Astrocyte (in vitro differentiated cells and primary cell): Measurements from ENCODE around the gene SERPINA9.

Source experiments
- CTCF ChIP-seq: IDR thresholded peaks from 2 replicates; pipeline ENCODE4 v1.5.1; 2011; ENCODE audit warnings: low read depth, mild to moderate bottlenecking, inconsistent platforms, low read length, moderate library complexity; ENCODE audit not compliant: insufficient read depth
- EZH2 ChIP-seq: IDR thresholded peaks from 2 replicates; pipeline ENCODE4 v1.6.1; 2012; ENCODE audit warnings: mild to moderate bottlenecking, low read length, inconsistent platforms; ENCODE audit not compliant: insufficient read depth

DNA sequence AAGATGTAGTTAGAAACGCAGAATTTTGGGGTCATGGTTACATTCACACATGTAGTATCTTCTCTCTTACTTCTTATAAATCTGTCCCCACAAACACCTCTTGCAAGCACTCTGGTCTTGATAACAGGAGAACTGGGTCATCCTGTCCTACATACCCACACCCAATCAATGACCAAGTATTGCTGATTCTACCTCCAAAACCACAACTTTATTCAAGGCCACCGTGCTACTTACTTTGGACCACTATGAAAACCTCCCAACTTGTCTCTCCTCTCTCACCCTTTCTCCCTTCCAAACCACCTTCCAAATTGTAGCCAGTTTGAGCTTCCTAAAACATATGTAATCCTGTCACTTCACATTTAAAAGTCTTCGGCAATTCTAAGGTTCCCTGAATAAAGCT, 28.8 kb downstream of the SERPINA9 start:
- TF ChIP-seq CTCF, result no peak
- no peak for TF ChIP-seq EZH2
